Body of pancreas (tissue), 4 donors: ENCODE data around the gene PLPP2. TPM values are rescaled to one million over a fixed set of nuclear protein-coding genes. Genes with fewer than 3 reads are reported as not detected.
"Not testable (repeated sequence)": the region's sequence is repeated elsewhere in the genome, so short reads cannot be mapped to it uniquely, and the experiment has no call there.

Experiments
- ATAC-seq: fragments of 150-250 bp; one replicate; pipeline ENCODE4 v1.9.1; 2016
- DNase-seq, 4 donors: peaks; one replicate each; pipeline ENCODE4 v3.0.0-alpha.2; 2019
- H3K27ac ChIP-seq, 4 donors: fragments of 200-600 bp; sonication (generic); 1 replicate in 3 of 4; 2 replicates in 1 of 4; pipeline versions ENCODE4 v1.5.1 to v1.6.1; 2016 to 2019; ENCODE audit warnings: mild to moderate bottlenecking in 1 of 4, mixed read lengths in 1 of 4, moderate library complexity in 1 of 4
- H3K27me3 ChIP-seq, 2 donors: fragments of 200-600 bp; sonication (generic); one replicate each; pipeline ENCODE4 v1.6.0; 2016; ENCODE audit warnings: mild to moderate bottlenecking in 1 of 2
- H3K36me3 ChIP-seq, 2 donors: fragments of 200-600 bp; sonication (generic); replicated peaks in 1 of 2; 2 replicates each; pipeline ENCODE4 v1.5.1; 2016; ENCODE audit warnings: low read depth in 2 of 2; ENCODE audit not compliant: insufficient read depth in 1 of 2
- H3K4me1 ChIP-seq: fragments of 200-600 bp; sonication (generic); one replicate; pipeline ENCODE4 v1.6.0; 2016
- H3K4me3 ChIP-seq, 2 donors: fragments of 200-600 bp; sonication (generic); 1 replicate in 1 of 2; 2 replicates in 1 of 2; pipeline ENCODE4 v1.5.1; 2016 to 2019
- H3K9me3 ChIP-seq, 3 donors: fragments of 200-600 bp; sonication (generic); 1 replicate in 2 of 3; 2 replicates in 1 of 3; pipeline ENCODE4 v1.5.1; 2016
- CTCF ChIP-seq, 7 experiments: fragments of 450-650 bp in 4 of 7; fragments of 200-600 bp in 3 of 7; sonication (generic) in 3 of 7; IDR thresholded peaks; one replicate each; pipeline ENCODE4 v1.5.1; 2016 to 2019; ENCODE audit warnings: antibody characterized with exemption in 7 of 7
- POLR2A ChIP-seq, 3 donors: fragments of 450-650 bp; IDR thresholded peaks; one replicate each; pipeline ENCODE4 v1.6.1; 2016; ENCODE audit warnings: antibody characterized with exemption in 3 of 3, mild to moderate bottlenecking in 2 of 3
- WGBS, 2 donors: methylation state at CpG; one replicate each; pipeline ENCODE4 v1.1.5; 2017; 5-methylcytosine and 5-hydroxymethylcytosine counted together
- intact Hi-C: fragments of 100-400 bp; cut with DNase I; formaldehyde crosslinking; loops from one replicate; pipeline ENCODE4 v1.15.1; 2023
- total RNA-seq, 2 donors: library from RNA; depleted of rRNA; stranded (reverse); fragments of >200 nt; gene quantifications; one replicate each; pipeline ENCODE4 v1.1.0, GENCODE V29; 2016

Gene PLPP2
- total RNA-seq, 2 donors from 2014 or later, result 66.4 to 75.8 TPM

GRCh38 chr19:275958-276646, 15.1 kb downstream of the PLPP2 start:
- H3K4me3 ChIP-seq, result no peak overlapping the region
- intact Hi-C loops, result no loop called here
- DNase-seq (no peak), ATAC-seq (no peak)
- no peak overlapping the region for H3K27ac ChIP-seq
- no peaks in the 10 kb centered on the region for H3K27me3 ChIP-seq
- H3K4me1 ChIP-seq, result no peaks in the 10 kb centered on the region
- 73 to 75% methylated on average over 19 of the region's 19 CpGs for WGBS, 2 donors
- no peak for TF ChIP-seq CTCF (IDR thresholded peaks at IDR 0.05)
- TF ChIP-seq POLR2A (IDR thresholded peaks at IDR 0.05), result no peak
- H3K9me3 ChIP-seq, result no peaks in the 10 kb centered on the region
- no peaks in the 10 kb centered on the region for H3K36me3 ChIP-seq

GRCh38 chr19:275000-275399, 16.2 kb downstream of the PLPP2 start:
- TF ChIP-seq CTCF (IDR thresholded peaks at IDR 0.05) (no peak), POLR2A (IDR thresholded peaks at IDR 0.05) (no peak)
- no peak overlapping the region for H3K27ac ChIP-seq
- no peak overlapping the region for H3K4me3 ChIP-seq
- DNase-seq (no peak), ATAC-seq (no peak)
- H3K27me3 ChIP-seq, result no peaks in the 10 kb centered on the region
- 77 to 81% methylated on average over 9 of the region's 9 CpGs for WGBS, 2 donors
- H3K36me3 ChIP-seq, result no peaks in the 10 kb centered on the region
- no peaks in the 10 kb centered on the region for H3K9me3 ChIP-seq
- H3K4me1 ChIP-seq, result no peaks in the 10 kb centered on the region
- intact Hi-C loops, result no loop called here

- no peaks in the 10 kb centered on the region for H3K36me3 ChIP-seq
- ATAC-seq (no peak), DNase-seq (no peak)
- H3K27me3 ChIP-seq, result no peaks in the 10 kb centered on the region
- WGBS, 2 donors, result 63 to 68% methylated on average over 6 of the region's 6 CpGs
- TF ChIP-seq CTCF (IDR thresholded peaks at IDR 0.05), result no peak
- no peak for TF ChIP-seq POLR2A (IDR thresholded peaks at IDR 0.05)
- H3K27ac ChIP-seq, result no peak overlapping the region
- no peaks in the 10 kb centered on the region for H3K9me3 ChIP-seq
- intact Hi-C loops, result no loop called here
- no peak overlapping the region for H3K4me3 ChIP-seq
- no peaks in the 10 kb centered on the region for H3K4me1 ChIP-seq
Observed at GRCh38 chr19:273393-273792, 17.8 kb downstream of the PLPP2 start.

- intact Hi-C loops, result no loop called here
- no peak for TF ChIP-seq CTCF (IDR thresholded peaks at IDR 0.05)
- no peak for TF ChIP-seq POLR2A (IDR thresholded peaks at IDR 0.05)
- DNase-seq (no peak), ATAC-seq (no peak)
- H3K4me3 ChIP-seq, result no peak overlapping the region
- no peak overlapping the region for H3K27ac ChIP-seq
- peaks cover 8% of the 10 kb centered on the region for H3K4me1 ChIP-seq
- H3K36me3 ChIP-seq, result no peaks in the 10 kb centered on the region
- no peaks in the 10 kb centered on the region for H3K9me3 ChIP-seq
- no peaks in the 10 kb centered on the region for H3K27me3 ChIP-seq
- 52 to 58% methylated on average over 6 of the region's 6 CpGs for WGBS, 2 donors
Observed at GRCh38 chr19:271856-272255, 19.3 kb downstream of the PLPP2 start.

- H3K27me3 ChIP-seq, ATAC-seq, H3K9me3 ChIP-seq, intact Hi-C loops, H3K36me3 ChIP-seq, H3K4me3 ChIP-seq, H3K27ac ChIP-seq, DNase-seq: not testable (repeated sequence)
- 47 to 50% methylated on average over 7 to 12 of the region's 12 CpGs for WGBS, 2 donors
- H3K4me1 ChIP-seq, result peaks cover 10% of the 10 kb centered on the region
Observed at GRCh38 chr19:270766-271318, 20.4 kb downstream of the PLPP2 start.
